Fibroblast of mammary gland (primary cell): ENCODE results near the gene EFCAB6.

Experiments used
- DNase-seq: peaks from one replicate; pipeline ENCODE4 v3.0.0-alpha.2; 2010; ENCODE audit warnings: low read depth
- H3K4me3 ChIP-seq: 2 replicates; pipeline ENCODE4 v1.5.1; 2011; ENCODE audit warnings: low read depth, mild to moderate bottlenecking, low read length, moderate library complexity; ENCODE audit not compliant: control insufficient read depth
- CTCF ChIP-seq: conservative IDR thresholded peaks from 2 replicates; pipeline ENCODE4 v1.5.1; 2011; ENCODE audit warnings: low read depth, low read length, inconsistent platforms; ENCODE audit not compliant: control insufficient read depth, insufficient read depth

EFCAB6 gene

DNA sequence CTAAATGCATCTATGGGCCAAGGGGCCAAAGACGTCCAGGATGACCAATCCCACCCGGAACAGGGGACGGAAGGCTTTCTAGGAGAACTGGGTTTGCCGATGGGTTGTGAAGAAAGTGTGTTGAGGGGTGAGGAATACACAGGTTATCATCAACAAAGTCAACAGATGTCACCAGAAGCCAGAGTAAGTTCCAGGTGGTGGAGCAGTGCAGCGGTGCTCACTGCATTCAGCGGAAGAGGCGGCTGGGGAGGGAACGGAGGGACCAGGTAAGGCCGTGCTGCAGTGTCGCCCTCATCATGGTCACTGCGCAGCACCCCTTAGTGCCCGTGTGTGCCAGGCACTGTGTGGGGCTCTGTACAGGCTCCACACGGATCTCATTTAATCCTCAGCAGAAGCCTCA is 176.0 kb downstream of the EFCAB6 start:
- no peak overlapping the region for H3K4me3 ChIP-seq
- DNase-seq, result no peak
- TF ChIP-seq CTCF, result no peak

DNA sequence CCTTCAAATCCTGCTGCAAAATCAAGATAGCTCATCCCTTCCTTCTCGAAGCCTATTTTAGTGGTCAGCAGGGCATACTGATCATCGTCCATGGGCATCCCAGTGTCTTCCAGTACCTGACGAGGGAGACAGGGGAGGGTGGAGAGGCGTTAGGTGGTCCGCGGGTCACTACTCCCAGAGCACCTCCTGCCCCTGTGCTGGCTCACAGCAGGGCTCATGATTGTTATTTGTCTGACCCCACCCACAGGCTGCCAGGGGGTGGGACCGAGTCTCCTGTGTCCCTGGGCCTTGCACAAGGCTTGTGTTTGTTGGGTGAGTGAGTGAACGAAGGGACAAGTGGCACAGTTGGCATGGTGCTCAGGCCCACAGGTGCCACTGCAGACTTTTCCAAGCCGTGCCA is 177.0 kb downstream of the EFCAB6 start:
- no peak for TF ChIP-seq CTCF
- H3K4me3 ChIP-seq, result no peak overlapping the region

GRCh38 chr22:43634316-43634715 is 177.8 kb downstream of the EFCAB6 start:
- no peak for DNase-seq
- TF ChIP-seq CTCF, result no peak

More for the DNA sequence above, 177.0 kb downstream of the EFCAB6 start:
- DNase-seq, result no peak

DNA sequence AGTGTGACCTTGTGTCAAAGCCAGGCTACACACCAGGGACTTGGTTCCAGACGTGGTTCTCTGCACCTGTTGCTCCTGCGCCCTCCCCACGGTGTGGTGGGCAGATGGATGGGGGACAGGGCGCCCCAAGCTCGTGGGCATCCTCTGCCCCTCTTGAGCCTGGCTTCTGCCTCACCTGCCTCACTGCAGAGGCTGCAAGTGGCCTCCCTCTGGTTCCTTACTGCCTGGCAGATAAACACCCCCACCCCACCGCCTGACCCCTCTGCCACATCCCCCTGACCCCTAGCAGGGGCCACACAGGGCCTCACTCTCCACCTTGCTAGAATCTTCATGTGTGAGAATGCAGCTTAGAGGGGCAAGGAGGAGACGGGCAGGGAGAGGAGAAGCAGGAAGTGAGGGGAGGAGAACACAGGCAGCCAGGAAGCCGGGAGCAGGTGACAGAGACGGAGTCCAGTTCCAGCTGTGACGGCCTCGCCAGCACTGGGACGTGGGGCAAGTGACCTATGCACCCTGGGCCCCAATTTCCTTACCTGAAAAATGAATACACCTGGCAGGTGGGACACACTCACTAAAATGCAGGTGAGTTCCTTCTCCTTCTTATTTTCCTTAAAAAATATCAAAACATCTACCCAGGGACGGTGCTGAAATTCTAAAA is 178.3 kb downstream of the EFCAB6 start:
- no peak for TF ChIP-seq CTCF
- no peak for DNase-seq
- H3K4me3 ChIP-seq, result no peak overlapping the region

More at GRCh38 chr22:43634316-43634715, 177.8 kb downstream of the EFCAB6 start:
- H3K4me3 ChIP-seq, result no peak overlapping the region

GRCh38 chr22:43631846-43632245 is 180.3 kb downstream of the EFCAB6 start:
- no peak for TF ChIP-seq CTCF
- DNase-seq, result no peak
- H3K4me3 ChIP-seq, result no peak overlapping the region

- TF ChIP-seq CTCF, result no peak
- no peak overlapping the region for H3K4me3 ChIP-seq
- DNase-seq, result no peak
Measured at GRCh38 chr22:43631201-43631600, 180.9 kb downstream of the EFCAB6 start.

GRCh38 chr22:43630451-43630850 is 181.7 kb downstream of the EFCAB6 start:
- TF ChIP-seq CTCF, result no peak
- no peak for DNase-seq
- no peak overlapping the region for H3K4me3 ChIP-seq
